Activated CD4-positive, alpha-beta T cell treated with anti-CD3 and anti-CD28 coated beads, Interleukin-2, amount 10 ng/mL, durations not matched to agents 24 days and 14 days (primary cell): ENCODE results near the gene MAN1C1. TPM values are rescaled to one million over a fixed set of nuclear protein-coding genes. Genes with fewer than 3 reads are reported as not detected.
A peak's percentile ranks its signal among the peaks of the same experiment; 100 is the strongest.
"Not testable (repeated sequence)": the region's sequence is repeated elsewhere in the genome, so short reads cannot be mapped to it uniquely, and the experiment has no call there.

ENCODE experiments used
- DNase-seq: peaks from one replicate; pipeline ENCODE4 v3.0.0; 2022
- H3K27ac Mint-ChIP-seq: one replicate; pipeline ENCODE4 v1.8.0; 2022; ENCODE audit warnings: mild to moderate bottlenecking, mixed read lengths
- H3K27me3 Mint-ChIP-seq: one replicate; pipeline ENCODE4 v1.8.0; 2022; ENCODE audit warnings: mixed read lengths
- H3K36me3 Mint-ChIP-seq: one replicate; pipeline ENCODE4 v1.8.0; 2022; ENCODE audit warnings: low read depth, mild to moderate bottlenecking, mixed read lengths
- H3K4me1 Mint-ChIP-seq: one replicate; pipeline ENCODE4 v1.8.0; 2021; ENCODE audit warnings: mixed read lengths
- H3K4me3 Mint-ChIP-seq: one replicate; pipeline ENCODE4 v1.8.0; 2022; ENCODE audit warnings: mild to moderate bottlenecking, moderate library complexity, mixed read lengths
- H3K9me3 Mint-ChIP-seq: one replicate; pipeline ENCODE4 v1.8.0; 2021; ENCODE audit warnings: mixed read lengths
- intact Hi-C: fragments of 100-400 bp; cut with micrococcal nuclease; formaldehyde crosslinking; loops from one replicate; pipeline ENCODE4 v1.15.1; 2023
- total RNA-seq: library from RNA; stranded (reverse); gene quantifications from 2 replicates; pipeline ENCODE4 v1.2.3, GENCODE V29; 2022

The MAN1C1 gene
- total RNA-seq, 1 donor from 2014 or later: 2.9 TPM

DNA sequence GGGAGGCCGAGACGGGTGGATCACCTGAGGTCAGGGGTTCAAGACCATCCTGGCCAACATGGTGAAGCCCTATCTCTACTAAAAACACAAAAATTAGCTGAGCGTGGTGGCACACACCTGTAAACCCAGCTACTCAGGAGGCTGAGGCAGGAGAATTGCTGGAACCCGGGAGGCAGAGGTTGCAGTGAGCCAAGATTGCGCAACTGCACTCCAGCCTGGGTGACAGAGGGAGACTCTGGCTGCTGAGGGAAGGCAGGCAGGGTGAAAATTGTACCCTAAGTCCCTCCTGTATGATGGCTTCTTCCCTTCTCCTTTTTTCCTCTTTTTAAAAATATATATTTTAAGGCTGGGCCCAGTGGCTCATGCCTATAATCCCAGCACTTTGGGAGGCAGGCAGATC is 19.9 kb upstream of the MAN1C1 start:
- H3K9me3 Mint-ChIP-seq, H3K36me3 Mint-ChIP-seq, DNase-seq, intact Hi-C loops, H3K4me1 Mint-ChIP-seq, H3K27ac Mint-ChIP-seq, H3K4me3 Mint-ChIP-seq: not testable (repeated sequence)
- H3K27me3 Mint-ChIP-seq: peaks cover 47% of the 10 kb centered on the region

DNA sequence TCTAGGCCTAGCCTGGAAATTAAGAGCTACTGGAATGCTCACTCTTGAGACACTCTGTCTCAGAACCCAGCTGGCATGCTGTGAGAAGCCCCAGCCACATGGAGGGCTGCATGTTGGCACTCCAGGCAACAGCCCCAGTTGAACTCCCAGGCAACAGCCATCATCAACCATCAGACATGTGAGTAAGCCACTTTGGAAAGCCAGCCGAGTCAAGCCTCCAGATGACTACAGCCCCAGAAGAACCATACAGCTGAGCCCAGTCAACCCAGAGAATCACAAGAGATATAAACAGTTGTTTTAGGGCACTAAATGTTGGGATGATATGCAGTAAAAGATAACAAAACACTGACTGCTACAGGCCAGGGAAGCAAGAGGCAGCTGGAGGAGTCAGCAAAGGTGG is 17.7 kb upstream of the MAN1C1 start:
- Mint-ChIP-seq H3K27me3 (peaks cover 49% of the 10 kb centered on the region), H3K27ac (no peak overlapping the region), H3K4me1 (no peaks in the 10 kb centered on the region), H3K4me3 (no peak overlapping the region), H3K36me3 (no peaks in the 10 kb centered on the region), H3K9me3 (peaks cover 5% of the 10 kb centered on the region)
- intact Hi-C loops: no loop called here
- DNase-seq: no peak

- no peaks in the 10 kb centered on the region for H3K4me1 Mint-ChIP-seq
- intact Hi-C loops: no loop called here
- no peak overlapping the region for H3K4me3 Mint-ChIP-seq
- H3K9me3 Mint-ChIP-seq: peaks cover 2% of the 10 kb centered on the region
- DNase-seq: no peak
- H3K27me3 Mint-ChIP-seq: peaks cover 44% of the 10 kb centered on the region
- no peak overlapping the region for H3K27ac Mint-ChIP-seq
- H3K36me3 Mint-ChIP-seq: no peaks in the 10 kb centered on the region
Observed at GRCh38 chr1:25599969-25600610, 16.5 kb upstream of the MAN1C1 start.

DNA sequence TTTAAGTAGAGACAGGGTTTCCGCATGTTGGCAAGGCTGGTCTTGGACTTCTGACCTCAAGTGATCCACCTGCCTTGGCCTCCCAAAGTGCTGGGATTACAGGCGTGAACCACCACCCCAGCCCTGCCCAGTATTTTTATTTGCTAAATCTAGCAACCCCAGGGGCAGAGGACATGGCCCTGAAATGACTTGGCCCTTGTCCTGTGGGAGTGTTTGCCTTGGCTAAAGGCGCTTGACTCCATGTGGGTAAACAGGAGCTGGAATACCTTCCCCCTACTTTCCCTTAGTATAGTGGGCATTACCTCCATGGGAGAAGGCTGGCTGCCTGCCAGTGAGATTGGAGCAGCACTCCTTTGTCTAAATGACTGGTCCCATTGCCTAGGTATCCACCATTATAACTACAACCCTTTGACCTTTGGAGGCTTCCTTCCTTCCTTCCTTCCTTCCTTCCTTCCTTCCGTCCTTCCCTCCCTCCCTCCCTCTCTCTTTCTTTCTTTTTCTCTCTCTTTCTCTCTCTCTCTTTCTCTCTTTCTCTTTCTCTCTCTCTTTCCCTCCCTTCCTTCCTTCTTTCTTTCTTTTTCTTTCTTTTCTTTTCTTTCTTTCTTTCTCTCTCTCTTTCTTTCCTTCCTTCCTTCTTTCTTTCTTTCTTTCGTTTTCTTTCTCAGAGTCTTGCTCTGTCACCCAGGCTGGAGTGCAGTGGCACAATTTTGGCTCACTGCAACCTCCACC is 15.5 kb upstream of the MAN1C1 start:
- H3K27ac Mint-ChIP-seq, H3K4me3 Mint-ChIP-seq, intact Hi-C loops, H3K36me3 Mint-ChIP-seq, H3K9me3 Mint-ChIP-seq, DNase-seq, H3K4me1 Mint-ChIP-seq: not testable (repeated sequence)
- peaks cover 47% of the 10 kb centered on the region for H3K27me3 Mint-ChIP-seq

DNA sequence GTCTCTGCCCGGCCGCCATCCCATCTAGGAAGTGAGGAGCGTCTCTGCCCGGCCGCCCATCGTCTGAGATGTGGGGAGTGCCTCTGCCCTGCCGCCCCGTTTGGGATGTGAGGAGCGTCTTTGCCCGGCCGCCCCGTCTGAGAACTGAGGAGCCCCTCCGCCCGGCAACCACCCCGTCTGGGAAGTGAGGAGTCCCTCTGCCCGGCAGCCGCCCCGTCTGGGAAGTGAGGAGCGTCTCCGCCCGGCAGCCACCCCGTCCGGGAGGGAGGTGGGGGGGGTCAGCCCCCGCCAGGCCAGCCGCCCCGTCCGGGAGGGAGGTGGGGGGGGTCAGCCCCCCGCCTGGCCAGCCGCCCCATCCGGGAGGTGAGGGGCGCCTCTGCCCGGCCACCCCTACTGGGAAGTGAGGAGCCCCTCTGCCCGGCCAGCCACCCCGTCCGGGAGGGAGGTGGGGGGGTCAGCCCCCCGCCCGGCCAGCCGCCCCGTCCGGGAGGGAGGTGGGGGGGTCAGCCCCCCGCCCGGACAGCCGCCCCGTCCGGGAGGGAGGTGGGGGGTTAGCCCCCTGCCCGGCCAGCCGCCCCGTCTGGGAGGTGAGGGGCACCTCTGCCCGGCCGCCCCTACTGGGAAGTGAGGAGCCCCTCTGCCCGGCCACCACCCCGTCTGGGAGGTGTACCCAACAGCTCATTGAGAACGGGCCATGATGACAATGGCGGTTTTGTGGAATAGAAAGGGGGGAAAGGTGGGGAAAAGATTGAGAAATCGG is 12.6 kb upstream of the MAN1C1 start:
- H3K27me3 Mint-ChIP-seq: peaks cover 54% of the 10 kb centered on the region
- H3K27ac Mint-ChIP-seq, DNase-seq, intact Hi-C loops, H3K4me3 Mint-ChIP-seq, H3K9me3 Mint-ChIP-seq, H3K36me3 Mint-ChIP-seq, H3K4me1 Mint-ChIP-seq: not testable (repeated sequence)

DNA sequence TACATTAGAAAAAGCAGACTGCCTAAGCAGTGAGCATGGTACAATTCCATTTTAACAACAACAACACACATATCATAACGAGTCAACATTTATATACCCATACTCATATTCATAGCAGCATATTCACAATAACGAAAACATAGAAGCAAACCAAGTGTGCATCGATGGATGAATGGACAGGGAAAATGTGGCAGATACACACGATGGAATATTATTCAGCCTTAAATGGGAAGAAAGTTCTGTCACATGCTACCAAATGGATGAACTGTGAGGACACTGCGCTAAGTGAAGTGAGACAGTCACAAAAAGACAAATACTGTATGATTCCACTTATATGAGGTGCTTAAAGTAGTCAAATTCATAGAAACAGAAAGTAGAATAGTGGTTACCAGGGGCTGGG is 9.5 kb upstream of the MAN1C1 start:
- Mint-ChIP-seq H3K27me3 (peaks cover 58% of the 10 kb centered on the region), H3K4me1 (peaks cover 6% of the 10 kb centered on the region), H3K4me3 (no peak overlapping the region), H3K36me3 (no peaks in the 10 kb centered on the region), H3K27ac (no peak overlapping the region), H3K9me3 (no peaks in the 10 kb centered on the region)
- intact Hi-C loops: no loop called here
- no peak for DNase-seq

DNA sequence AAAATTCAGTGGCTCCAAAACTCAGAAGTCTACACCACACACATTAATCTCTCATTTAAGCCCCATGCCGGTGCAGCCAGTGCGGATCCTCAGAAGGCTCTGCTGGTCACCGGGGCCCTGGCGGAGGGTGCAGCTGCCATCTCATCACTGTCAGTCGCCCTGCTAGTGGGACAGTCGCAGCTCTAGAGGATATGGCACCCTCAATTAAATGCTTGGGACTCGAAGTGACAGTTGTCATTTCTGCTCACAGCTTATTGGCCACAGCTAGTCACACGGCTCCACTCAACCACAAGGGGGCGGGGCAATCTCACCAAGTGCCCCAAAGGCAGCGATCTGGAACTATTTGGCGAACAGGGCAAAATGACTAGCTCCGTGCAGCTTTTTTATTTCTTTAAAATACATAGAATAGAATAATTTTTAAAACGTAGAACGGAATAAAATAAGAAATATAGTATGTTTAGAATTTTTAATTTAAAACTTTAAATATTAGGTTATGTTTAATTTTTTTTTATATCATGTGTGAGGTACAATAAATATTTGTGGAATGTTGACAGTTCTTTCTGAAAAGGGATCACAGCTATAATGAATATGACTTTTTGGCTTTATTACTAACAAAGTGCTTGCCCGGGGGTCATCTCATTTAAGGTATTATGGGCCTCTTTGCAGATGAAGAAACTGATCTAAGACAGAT is 8.0 kb upstream of the MAN1C1 start:
- H3K36me3 Mint-ChIP-seq: no peaks in the 10 kb centered on the region
- intact Hi-C loops: loop anchor here (2.0 kb wide), 1 partner anchor 188 kb away; no protein-coding TSS in a partner anchor

GRCh38 chr1:25609921-25610320 is 6.7 kb upstream of the MAN1C1 start:
- H3K4me3 Mint-ChIP-seq: no peak overlapping the region
- no peaks in the 10 kb centered on the region for H3K36me3 Mint-ChIP-seq
- intact Hi-C loops: loop anchor here (2.0 kb wide), 1 partner anchor 187 kb away; no protein-coding TSS in a partner anchor
- H3K4me1 Mint-ChIP-seq: peaks cover 15% of the 10 kb centered on the region
- H3K9me3 Mint-ChIP-seq: no peaks in the 10 kb centered on the region
- H3K27me3 Mint-ChIP-seq: peaks cover 82% of the 10 kb centered on the region
- DNase-seq: no peak
- H3K27ac Mint-ChIP-seq: no peak overlapping the region

More for the DNA sequence above, 8.0 kb upstream of the MAN1C1 start:
- H3K4me1 Mint-ChIP-seq: peaks cover 7% of the 10 kb centered on the region
- peaks cover 71% of the 10 kb centered on the region for H3K27me3 Mint-ChIP-seq
- H3K9me3 Mint-ChIP-seq: no peaks in the 10 kb centered on the region
- H3K4me3 Mint-ChIP-seq: no peak overlapping the region
- DNase-seq: peak; percentile 95
- peak overlapping the region; percentile 59 for H3K27ac Mint-ChIP-seq

DNA sequence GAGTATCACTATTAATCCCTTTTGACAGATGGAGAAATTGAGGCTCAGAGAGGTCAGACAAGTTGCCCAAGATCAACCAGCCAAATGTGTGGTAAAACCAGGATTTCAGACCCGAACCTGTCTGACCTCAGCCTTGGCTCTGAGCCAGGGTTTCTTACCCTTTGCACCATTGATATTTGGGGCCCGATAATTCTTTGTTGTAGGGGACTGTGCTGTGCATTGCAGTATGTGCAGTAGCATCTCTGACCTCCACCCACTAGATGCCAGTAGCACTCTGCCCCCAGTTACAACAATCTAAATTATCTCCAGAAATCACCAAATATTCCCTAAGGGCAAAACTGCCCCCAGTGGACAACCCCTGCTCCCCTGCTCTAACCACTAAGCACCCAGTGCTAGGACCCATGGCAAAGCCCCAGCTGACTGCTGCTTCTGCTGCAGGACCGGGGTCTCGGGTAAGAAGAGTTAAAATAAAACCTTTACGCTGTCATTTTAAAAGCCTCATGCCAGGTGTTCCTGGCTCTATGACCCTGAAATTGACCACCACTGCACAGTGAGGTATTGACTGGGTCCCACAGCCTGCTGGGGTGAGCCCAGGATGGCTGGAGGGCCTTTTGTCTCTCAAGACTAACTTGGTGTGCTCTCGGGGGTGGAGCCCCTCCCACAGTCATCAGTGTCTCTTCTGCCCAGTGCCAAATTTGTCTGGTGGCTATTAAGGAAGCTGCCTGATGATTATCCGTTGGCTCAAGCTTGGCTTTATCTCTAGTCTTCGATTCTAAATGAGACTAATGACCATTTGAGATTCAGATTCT is 5.6 kb upstream of the MAN1C1 start:
- DNase-seq: peak; percentile 66
- H3K27me3 Mint-ChIP-seq: peaks cover 75% of the 10 kb centered on the region
- intact Hi-C loops: no loop called here
- no peaks in the 10 kb centered on the region for H3K9me3 Mint-ChIP-seq
- no peak overlapping the region for H3K27ac Mint-ChIP-seq
- H3K36me3 Mint-ChIP-seq: no peaks in the 10 kb centered on the region
- peaks cover 25% of the 10 kb centered on the region for H3K4me1 Mint-ChIP-seq
- H3K4me3 Mint-ChIP-seq: no peak overlapping the region

DNA sequence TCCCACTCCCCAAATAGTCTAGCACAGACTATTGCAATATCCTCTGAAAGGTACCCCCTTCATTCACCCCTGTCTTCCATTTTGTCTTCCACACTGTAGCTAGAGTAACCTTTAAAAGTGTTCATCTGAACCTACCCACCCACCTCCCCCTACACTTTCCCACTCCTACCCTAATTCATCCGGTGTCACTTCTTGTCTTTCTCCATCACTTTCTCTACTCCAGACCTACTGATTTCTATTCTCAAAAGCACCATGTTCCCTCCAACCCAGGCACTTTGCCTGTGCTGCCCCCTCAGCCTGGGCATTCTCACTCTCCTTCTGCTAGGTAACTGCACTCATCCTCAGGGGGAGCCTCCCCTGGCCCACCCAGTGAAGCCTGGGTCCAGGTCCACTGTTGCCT is 4.7 kb upstream of the MAN1C1 start:
- Mint-ChIP-seq H3K4me3 (no peak overlapping the region), H3K27me3 (peaks cover 68% of the 10 kb centered on the region), H3K4me1 (peaks cover 25% of the 10 kb centered on the region), H3K36me3 (no peaks in the 10 kb centered on the region), H3K27ac (no peak overlapping the region), H3K9me3 (no peaks in the 10 kb centered on the region)
- intact Hi-C loops: no loop called here
- no peak for DNase-seq

GRCh38 chr1:25612421-25612820 is 4.2 kb upstream of the MAN1C1 start:
- no peak overlapping the region for H3K4me3 Mint-ChIP-seq
- intact Hi-C loops: no loop called here

DNA sequence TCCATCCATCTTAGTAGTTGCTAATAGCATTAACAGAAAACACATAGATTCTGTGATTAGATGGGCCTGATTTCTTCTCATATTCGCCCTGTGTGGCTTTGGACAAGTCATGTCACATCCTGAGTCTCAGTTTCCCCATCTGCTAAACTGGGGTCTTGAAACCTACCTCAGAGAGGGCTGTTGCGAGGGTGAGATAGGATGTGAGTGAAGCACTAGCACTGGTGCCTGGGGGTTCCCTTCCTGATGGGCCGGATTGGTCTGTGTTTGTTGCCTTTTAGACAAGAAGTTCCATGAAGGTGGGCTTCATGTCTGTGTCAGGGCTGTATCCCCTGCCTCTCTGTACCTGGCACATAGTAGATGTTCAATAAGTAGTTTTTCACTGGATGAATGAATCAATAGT is 3.5 kb upstream of the MAN1C1 start:
- peaks cover 26% of the 10 kb centered on the region for H3K4me1 Mint-ChIP-seq
- intact Hi-C loops: no loop called here
- H3K27ac Mint-ChIP-seq: no peak overlapping the region
- H3K27me3 Mint-ChIP-seq: peaks cover 62% of the 10 kb centered on the region
- no peak overlapping the region for H3K4me3 Mint-ChIP-seq
- no peaks in the 10 kb centered on the region for H3K36me3 Mint-ChIP-seq
- DNase-seq: no peak
- no peaks in the 10 kb centered on the region for H3K9me3 Mint-ChIP-seq

More at GRCh38 chr1:25612421-25612820, 4.2 kb upstream of the MAN1C1 start:
- no peak overlapping the region for H3K27ac Mint-ChIP-seq
- no peaks in the 10 kb centered on the region for H3K36me3 Mint-ChIP-seq
- H3K4me1 Mint-ChIP-seq: peaks cover 25% of the 10 kb centered on the region
- H3K9me3 Mint-ChIP-seq: no peaks in the 10 kb centered on the region
- H3K27me3 Mint-ChIP-seq: peaks cover 62% of the 10 kb centered on the region
- no peak for DNase-seq
